ENCODE results near the gene TBC1D10A. TPM values are rescaled to one million over a fixed set of nuclear protein-coding genes. Genes with fewer than 3 reads are reported as not detected.

Gene TBC1D10A
- total RNA-seq, 1 donor from 2014 or later, result 5.8 TPM

- Histone ChIP-seq H3K36me3 (peaks cover 100% of the 10 kb centered on the region), H3K4me3 (no peak overlapping the region), H3K27me3 (ENCODE audit: low read depth) (no peaks in the 10 kb centered on the region), H3K4me1 (peaks cover 68% of the 10 kb centered on the region), H3K27ac (replicated peaks) (peak overlapping the region; percentile 69), H3K9me3 (replicated peaks) (no peaks in the 10 kb centered on the region)
- intact Hi-C loops (cut with micrococcal nuclease), result no loop called here
- no peak for TF ChIP-seq CTCF (IDR thresholded peaks at IDR 0.05; ENCODE audit: borderline replicate concordance)
- DNase-seq, result peak; percentile 68
Observed at GRCh38 chr22:30336752-30337460, 10.2 kb upstream of the TBC1D10A start.

GRCh38 chr22:30335236-30335635, 8.5 kb upstream of the TBC1D10A start:
- Histone ChIP-seq H3K27me3 (ENCODE audit: low read depth) (no peaks in the 10 kb centered on the region), H3K36me3 (peaks cover 98% of the 10 kb centered on the region), H3K27ac (replicated peaks) (no peak overlapping the region), H3K4me1 (peaks cover 53% of the 10 kb centered on the region), H3K4me3 (no peak overlapping the region), H3K9me3 (replicated peaks) (no peaks in the 10 kb centered on the region)
- TF ChIP-seq CTCF (IDR thresholded peaks at IDR 0.05; ENCODE audit: borderline replicate concordance), result no peak
- intact Hi-C loops (cut with micrococcal nuclease), result no loop called here
- no peak for DNase-seq

- H3K27ac ChIP-seq (replicated peaks), result no peak overlapping the region
- H3K27me3 ChIP-seq (ENCODE audit: low read depth), result no peaks in the 10 kb centered on the region
- H3K4me1 ChIP-seq, result peaks cover 47% of the 10 kb centered on the region
- H3K4me3 ChIP-seq, result no peak overlapping the region
- intact Hi-C loops (cut with micrococcal nuclease), result no loop called here
- peaks cover 92% of the 10 kb centered on the region for H3K36me3 ChIP-seq
- no peak for TF ChIP-seq CTCF (IDR thresholded peaks at IDR 0.05; ENCODE audit: borderline replicate concordance)
- no peak for DNase-seq
- no peaks in the 10 kb centered on the region for H3K9me3 ChIP-seq (replicated peaks)
Observed at GRCh38 chr22:30334646-30335045, 7.9 kb upstream of the TBC1D10A start.

- no peak for DNase-seq
- no peak overlapping the region for H3K27ac ChIP-seq (replicated peaks)
- TF ChIP-seq CTCF (IDR thresholded peaks at IDR 0.05; ENCODE audit: borderline replicate concordance), result no peak
- H3K9me3 ChIP-seq (replicated peaks), result no peaks in the 10 kb centered on the region
- no peaks in the 10 kb centered on the region for H3K27me3 ChIP-seq (ENCODE audit: low read depth)
- H3K36me3 ChIP-seq, result peaks cover 83% of the 10 kb centered on the region
- H3K4me1 ChIP-seq, result peaks cover 38% of the 10 kb centered on the region
- intact Hi-C loops (cut with micrococcal nuclease), result no loop called here
- H3K4me3 ChIP-seq, result no peak overlapping the region
Observed at GRCh38 chr22:30333707-30334087, 7.0 kb upstream of the TBC1D10A start.

GRCh38 chr22:30332994-30333706, 6.4 kb upstream of the TBC1D10A start:
- TF ChIP-seq CTCF (IDR thresholded peaks at IDR 0.05; ENCODE audit: borderline replicate concordance), result no peak
- no peaks in the 10 kb centered on the region for H3K27me3 ChIP-seq (ENCODE audit: low read depth)
- peaks cover 78% of the 10 kb centered on the region for H3K36me3 ChIP-seq
- H3K27ac ChIP-seq (replicated peaks), result no peak overlapping the region
- H3K9me3 ChIP-seq (replicated peaks), result no peaks in the 10 kb centered on the region
- H3K4me3 ChIP-seq, result no peak overlapping the region
- intact Hi-C loops (cut with micrococcal nuclease), result no loop called here
- H3K4me1 ChIP-seq, result peaks cover 32% of the 10 kb centered on the region
- no peak for DNase-seq
